Retina (tissue), 1 donor: ENCODE results near the gene SOSTDC1.

ENCODE experiments used
- DNase-seq: peaks from one replicate; pipeline ENCODE4 v3.0.0-alpha.2; 2016

Gene SOSTDC1

GRCh38 chr7:16417906-16418305, 47.6 kb downstream of the SOSTDC1 start:
- no peak for DNase-seq

GRCh38 chr7:16416289-16417282, 49.0 kb downstream of the SOSTDC1 start:
- DNase-seq: no peak

GRCh38 chr7:16412274-16413254, 53.0 kb downstream of the SOSTDC1 start:
- DNase-seq: no peak
